GM10248 (cell line): ENCODE results near the gene ZBTB40.

Experiments
- CTCF ChIA-PET: fragments of 300-600 bp; sonication (Branson Sonifier 250); formaldehyde crosslinking; extraction: SDS; loops from one replicate; lab custom pipeline; 2021; ENCODE audit warnings: antibody characterized with exemption; lab: Yijun Ruan, JAX
- POLR2A ChIA-PET: fragments of 350-650 bp; sonication (Branson Sonifier 250); formaldehyde crosslinking; extraction: SDS; loops from one replicate; lab custom pipeline; 2020; ENCODE audit warnings: antibody characterized with exemption; lab: Yijun Ruan, JAX
- DNase-seq: peaks from one replicate; pipeline ENCODE4 v3.0.0; 2012; ENCODE audit errors: extremely low spot score
- CTCF ChIP-seq: IDR thresholded peaks from 2 replicates; pipeline ENCODE4 v1.5.1; 2012; ENCODE audit warnings: mild to moderate bottlenecking, low read depth; ENCODE audit errors: extremely low read depth, missing control alignments, control extremely low read depth

ZBTB40 gene

DNA sequence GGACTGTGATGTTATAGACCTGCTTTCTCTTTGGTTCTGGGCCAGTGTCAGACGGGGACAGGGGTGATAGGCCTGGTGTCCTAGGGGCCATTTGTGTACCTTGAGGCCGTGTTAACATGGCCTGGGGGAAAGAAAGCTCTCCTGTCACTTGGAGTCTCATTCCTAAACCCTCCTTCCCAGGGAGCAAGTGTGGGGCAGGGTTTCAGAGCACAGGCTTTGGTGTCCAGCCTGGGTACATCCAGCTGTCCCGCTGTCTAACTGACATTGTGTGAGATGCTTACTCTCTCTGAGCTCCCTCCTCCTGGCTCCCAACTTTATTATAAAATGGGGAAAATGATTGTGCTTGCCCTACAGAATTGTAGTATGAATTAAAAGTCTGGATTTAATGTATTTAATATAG, 79.1 kb downstream of the ZBTB40 start:
- no peak for DNase-seq
- POLR2A ChIA-PET: no interaction called here
- TF ChIP-seq CTCF: no peak
- CTCF ChIA-PET: interaction anchor here (1.4 kb wide), 1 partner anchor 9 kb away, joined by 4 read pairs; no protein-coding TSS in a partner anchor

DNA sequence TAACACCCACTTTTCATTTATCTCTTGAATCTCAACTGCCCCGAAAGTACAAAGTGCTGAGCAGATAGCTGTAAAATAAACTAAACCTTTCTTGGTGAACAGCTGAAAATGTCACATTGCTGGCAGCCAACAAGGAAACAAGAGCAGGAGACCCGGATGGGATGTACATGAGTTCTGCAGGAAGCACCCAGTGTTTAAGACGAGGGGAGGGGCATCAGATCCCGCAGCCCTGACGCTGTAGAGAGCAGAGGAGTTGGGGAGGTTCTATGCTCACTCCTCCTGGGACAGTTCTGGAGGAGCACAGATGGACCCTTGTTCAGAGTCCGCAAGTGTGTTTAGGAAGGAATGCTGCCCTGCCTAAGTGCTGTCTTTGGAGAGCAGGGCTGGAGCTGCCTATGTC, 79.6 kb downstream of the ZBTB40 start:
- ChIA-PET CTCF (interaction anchor here (1.4 kb wide), 1 partner anchor 9 kb away, joined by 4 read pairs; no protein-coding TSS in a partner anchor), POLR2A (no interaction called here)
- DNase-seq: no peak
- TF ChIP-seq CTCF: no peak

GRCh38 chr1:22533244-22533895, 81.7 kb downstream of the ZBTB40 start:
- no peak for DNase-seq
- TF ChIP-seq CTCF: no peak
- POLR2A ChIA-PET: no interaction called here
- CTCF ChIA-PET: no interaction called here

GRCh38 chr1:22534951-22535350, 83.3 kb downstream of the ZBTB40 start:
- POLR2A ChIA-PET: no interaction called here

GRCh38 chr1:22535399-22535798, 83.7 kb downstream of the ZBTB40 start:
- ChIA-PET CTCF (no interaction called here), POLR2A (no interaction called here)
- TF ChIP-seq CTCF: no peak
- DNase-seq: no peak

More at GRCh38 chr1:22534951-22535350, 83.3 kb downstream of the ZBTB40 start:
- no peak for TF ChIP-seq CTCF
- CTCF ChIA-PET: no interaction called here
- DNase-seq: no peak

DNA sequence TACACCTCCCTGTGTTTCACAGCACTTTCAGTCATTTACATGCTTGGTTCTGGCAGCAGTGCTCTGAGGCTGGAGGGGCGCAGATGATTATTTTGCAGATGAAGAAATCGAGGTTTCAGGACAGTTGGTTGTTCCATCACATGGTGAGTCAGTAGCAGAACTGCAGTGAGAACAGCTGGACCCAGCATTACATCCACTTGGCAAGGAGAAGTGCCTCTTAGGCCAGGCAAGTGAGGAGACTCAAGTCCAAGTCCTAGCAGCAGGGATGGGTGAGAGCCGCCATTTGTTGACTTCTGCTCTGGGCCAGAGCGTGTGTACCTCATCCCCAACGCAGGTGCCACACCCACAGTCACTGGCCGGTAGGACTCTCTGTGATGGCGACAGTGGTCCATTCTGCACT, 84.9 kb downstream of the ZBTB40 start:
- TF ChIP-seq CTCF: no peak
- no peak for DNase-seq
- ChIA-PET POLR2A (no interaction called here), CTCF (no interaction called here)
